HG02623 (cell line): ENCODE measurements around the gene SYNE1.
"Not testable (repeated sequence)": the region's sequence is repeated elsewhere in the genome, so short reads cannot be mapped to it uniquely, and the experiment has no call there.

Experiments used
- ATAC-seq: cut with Tn5 transposase; IDR thresholded peaks from one replicate; pipeline ENCODE4 v1.9.1; 2021; ENCODE audit warnings: moderate library complexity; ENCODE audit not compliant: unreplicated experiment

Gene SYNE1

DNA sequence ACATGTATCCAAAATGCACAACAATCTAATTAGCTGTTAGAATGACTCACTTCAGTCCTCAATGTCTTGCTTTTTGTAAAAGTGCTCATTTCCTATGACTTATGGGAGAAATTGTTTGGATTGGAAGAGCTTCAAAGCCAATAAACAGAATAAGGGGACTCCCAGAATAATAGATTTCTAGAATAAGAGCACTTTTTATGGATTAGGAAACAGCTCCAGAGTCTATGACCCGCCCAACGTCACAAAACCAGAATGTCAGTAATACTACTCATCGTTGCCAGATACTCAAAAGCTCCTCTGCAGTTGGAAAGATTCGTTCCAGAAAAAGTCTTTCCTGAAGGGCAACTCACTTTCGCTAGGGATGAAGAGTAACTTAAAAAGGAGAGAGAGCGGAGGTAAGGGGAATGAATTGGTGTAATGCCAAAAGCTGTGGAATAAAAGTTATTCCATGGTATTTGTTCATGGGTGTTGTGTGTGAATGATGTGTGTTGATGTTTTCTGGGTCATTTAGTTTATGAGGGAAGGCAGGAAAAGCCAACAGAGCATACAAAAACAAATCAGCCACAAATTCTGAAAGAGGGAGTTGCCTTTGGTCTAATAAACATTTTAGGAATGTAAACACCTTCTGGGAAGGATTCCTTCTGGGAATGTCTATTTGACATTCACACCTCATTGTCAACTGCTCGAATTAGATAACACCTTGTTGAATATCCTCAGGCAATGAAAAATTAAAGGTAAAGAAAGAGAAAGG lies 64.6 kb downstream of the SYNE1 start:
- no peak for ATAC-seq

DNA sequence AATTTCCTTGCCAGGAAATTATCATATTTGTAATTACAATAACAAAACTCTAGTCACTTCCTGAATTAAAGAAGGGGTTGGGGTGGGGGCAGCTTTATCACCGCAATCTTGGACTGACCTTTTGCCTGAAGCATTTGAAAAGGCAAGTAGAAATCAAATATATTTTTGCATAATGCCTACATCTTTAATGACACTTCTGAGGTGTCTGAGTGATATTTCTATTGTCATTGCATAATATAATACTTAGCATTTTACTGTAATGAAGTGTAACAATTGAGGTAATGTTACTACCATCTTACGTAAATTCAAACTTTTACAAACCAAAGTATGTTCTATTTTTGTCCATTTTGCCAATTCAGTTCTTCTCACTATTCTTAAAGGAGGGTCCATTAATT lies 65.2 kb downstream of the SYNE1 start:
- no peak for ATAC-seq

DNA sequence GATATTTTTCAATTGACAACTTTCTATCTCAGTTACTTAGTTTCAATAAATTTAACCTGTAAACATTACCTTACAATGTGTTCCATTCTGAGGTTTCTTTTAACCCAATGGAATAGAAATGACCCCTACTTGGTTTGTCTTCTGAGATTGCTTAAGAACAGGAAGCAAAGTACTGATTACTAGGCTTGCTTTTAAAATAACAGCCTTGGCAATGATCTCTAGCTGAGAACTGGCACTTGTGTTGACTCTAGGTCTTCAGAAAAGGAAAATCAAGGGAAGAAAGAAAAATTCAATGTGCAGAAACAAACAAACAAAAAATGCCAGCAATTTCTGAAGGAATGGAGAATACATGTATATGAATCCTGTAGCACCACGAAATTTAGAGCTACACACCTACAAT lies 66.1 kb downstream of the SYNE1 start:
- no peak for ATAC-seq

DNA sequence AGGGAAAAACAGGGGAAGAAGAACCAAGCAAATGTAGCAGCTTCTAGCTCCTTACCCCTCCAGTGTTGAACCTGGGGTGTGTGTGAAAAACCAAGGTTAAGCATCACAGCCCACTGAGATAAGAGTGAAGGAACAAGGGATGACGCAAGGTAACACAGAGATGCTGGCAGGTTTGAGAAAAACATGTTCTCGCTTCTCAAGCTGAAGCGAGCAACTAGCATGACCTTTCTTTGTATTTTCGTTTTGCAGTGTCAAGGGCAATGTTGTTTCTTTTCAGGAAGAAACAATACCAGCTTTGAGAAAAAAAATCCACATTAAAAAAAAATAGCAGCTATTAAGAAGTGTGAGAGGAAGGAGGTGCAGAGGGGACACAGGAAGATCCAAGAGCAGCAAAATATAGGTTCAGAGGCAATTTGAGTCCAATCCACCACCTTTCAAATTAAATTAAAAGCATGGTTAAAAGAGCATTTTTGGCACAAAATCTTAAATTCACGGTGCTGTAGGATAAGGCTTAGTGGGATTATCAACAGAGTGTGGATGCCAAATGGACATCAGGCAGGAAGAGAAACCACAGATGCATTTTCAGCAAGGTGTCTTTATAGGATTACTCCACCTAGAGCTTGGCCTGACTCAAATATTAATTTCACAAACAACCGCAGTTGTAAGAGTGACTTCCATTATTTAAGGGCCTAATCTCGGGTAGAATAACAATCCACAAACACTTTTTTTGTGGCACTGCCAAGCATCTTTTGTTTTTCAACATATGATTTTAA lies 70.9 kb downstream of the SYNE1 start:
- ATAC-seq, result no peak

DNA sequence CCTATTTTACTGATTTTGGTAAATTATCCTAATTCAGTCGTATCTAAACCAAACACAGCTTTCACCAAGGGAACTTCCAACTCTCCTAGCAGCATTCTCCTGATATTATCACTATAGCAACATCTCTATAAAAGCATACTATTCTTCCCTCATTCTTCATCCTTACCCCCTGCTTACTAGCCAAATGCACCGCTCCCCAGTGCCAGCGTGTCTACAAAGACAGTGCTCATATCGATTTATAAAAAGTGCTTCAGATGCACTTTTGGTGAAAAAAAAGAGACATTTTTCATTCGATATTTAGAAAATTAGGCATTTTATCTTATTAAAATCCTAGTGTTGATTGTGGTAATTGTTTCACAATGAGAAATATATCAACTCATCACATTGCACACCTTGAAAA lies 74.0 kb downstream of the SYNE1 start:
- ATAC-seq, result no peak

GRCh38 chr6:152558798-152559197 lies 78.4 kb downstream of the SYNE1 start:
- ATAC-seq, result not testable (repeated sequence)

- no peak for ATAC-seq
Measured at GRCh38 chr6:152557502-152557901, 79.7 kb downstream of the SYNE1 start.

DNA sequence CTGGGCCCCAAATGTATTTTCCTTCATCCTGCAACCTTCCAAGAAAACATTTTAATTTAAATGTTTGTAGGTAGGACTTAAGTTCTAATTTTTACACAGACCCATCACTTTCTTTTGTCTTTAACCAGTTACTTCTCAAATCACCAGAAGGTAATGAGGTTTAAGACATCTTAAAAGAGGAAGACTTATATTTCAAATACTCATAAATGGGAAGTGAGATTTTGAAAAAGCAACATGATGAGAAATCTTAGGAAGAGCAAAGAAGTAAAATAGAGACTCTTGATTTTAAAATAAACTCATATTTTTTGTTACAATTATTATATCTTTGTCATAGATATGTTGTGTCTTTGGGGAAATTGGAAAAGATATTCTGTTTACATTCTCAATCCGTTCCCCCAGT lies 82.3 kb downstream of the SYNE1 start:
- ATAC-seq, result no peak

- peak; percentile 98 for ATAC-seq
Measured at GRCh38 chr6:152552616-152553209, 84.4 kb downstream of the SYNE1 start.

- no peak for ATAC-seq
Measured at GRCh38 chr6:152543519-152543918, 93.6 kb downstream of the SYNE1 start.

GRCh38 chr6:152540381-152540780 lies 96.8 kb downstream of the SYNE1 start:
- no peak for ATAC-seq

GRCh38 chr6:152534541-152534940 lies 102.6 kb downstream of the SYNE1 start:
- ATAC-seq, result no peak

DNA sequence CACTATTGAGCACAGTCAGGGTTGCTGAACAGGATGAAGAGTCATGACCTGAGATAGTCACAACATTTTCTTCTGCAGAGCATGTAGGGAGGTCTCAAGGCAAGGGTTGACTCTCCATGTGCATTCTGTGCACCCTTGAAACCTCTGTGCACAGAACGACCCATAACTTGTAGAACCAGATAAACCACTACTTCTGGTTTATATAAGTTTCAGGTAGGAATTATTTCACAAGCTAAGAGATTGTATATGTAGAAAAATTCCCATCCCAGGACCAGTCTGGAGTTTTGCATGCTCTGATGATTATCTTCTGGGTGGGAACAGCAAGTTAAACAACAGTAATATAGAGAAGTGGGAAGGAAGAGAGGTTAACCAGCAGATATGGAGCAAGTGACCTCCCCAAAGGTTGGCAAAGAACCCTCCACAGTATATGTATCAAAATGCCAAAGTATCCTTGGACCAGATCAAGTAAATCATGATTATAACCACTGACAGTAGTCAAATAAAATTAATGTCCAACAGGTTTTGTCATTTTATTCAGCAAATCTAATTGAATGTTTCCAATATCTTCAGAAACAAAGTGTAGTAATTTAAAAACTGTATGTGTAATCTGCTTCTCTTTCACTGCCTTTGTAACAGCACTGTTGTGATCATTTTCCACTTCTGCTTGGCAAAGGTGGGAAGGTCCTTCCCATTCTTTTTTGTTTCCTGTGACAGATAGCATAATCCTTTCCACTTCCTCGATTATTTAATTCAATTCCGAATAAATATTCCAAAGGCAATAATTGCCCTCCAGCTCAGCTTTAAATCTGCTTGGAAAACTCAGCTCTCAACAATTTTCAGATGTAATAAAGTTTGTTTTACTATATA lies 104.4 kb downstream of the SYNE1 start:
- no peak for ATAC-seq

DNA sequence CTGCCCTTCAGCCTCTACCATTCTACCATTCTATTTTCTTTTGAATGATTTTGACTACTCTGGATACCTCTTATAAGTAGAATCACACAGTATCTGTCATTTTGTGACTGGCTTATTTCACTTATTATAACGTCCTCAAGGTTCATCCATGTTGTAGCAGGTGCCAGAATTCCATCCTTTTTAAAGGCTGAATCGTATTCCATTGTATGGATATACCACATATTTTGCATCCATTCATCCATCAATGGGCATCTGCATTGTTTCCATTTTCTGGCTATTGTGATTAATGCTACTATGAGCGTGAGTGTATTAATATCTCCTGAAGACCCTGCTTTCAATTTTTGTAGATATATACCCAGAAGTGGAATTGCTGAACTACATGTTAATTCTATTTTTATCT lies 105.5 kb downstream of the SYNE1 start:
- ATAC-seq, result no peak

DNA sequence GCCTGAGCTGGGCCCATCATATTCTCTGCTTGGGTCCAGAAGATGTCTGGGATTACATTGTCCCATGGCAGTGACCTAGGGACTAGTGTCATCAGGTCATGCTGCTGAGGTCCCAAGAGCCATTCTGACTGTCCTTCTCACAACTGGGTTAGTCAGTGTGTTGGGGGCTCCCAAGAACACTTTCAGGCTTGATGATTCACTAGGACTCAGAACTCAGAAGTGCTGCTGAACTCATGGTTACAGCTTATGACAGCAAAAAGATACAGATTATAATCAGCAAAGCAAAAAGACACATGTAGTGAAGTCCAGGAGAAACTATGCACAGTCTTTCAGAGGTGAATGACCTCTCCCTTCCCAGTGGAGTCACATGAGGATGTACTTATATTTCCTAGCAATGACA lies 107.8 kb downstream of the SYNE1 start:
- ATAC-seq, result no peak

DNA sequence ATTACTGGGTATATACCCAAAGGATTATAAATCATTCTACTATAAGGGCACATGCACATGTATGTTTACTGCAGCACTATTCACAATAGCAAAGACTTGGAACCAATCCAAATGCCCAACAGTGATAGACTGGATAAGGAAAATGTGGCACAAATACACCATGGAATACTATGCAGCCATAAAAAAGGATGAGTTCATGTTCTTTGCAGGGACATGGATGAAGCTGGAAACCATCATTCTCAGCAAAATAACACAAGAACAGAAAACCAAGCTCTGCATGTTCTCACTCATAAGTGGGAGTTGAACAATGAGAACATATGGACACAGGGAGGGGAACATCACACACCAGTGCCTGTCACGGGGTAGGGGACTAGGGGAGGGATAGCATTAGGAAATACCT lies 123.0 kb downstream of the SYNE1 start:
- ATAC-seq, result not testable (repeated sequence)

DNA sequence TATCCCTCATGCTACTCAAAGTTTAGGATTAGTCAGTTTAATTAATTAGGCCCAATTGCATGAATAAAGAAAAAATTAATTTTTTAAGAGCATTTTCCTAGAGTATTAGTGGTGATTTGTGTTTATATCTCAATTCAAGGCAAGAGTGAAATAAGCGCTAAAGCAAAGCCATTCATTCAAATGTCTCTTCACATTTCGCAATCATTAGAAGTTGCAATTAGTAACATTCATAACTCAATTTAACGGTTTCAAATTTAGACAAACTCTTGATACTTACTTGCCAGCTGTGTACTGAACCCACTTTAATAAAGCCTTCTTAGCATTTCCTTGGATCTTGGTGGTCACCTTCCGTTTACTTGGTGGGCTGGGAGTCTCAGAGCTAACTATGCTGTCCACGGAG lies 127.2 kb downstream of the SYNE1 start:
- ATAC-seq, result no peak

DNA sequence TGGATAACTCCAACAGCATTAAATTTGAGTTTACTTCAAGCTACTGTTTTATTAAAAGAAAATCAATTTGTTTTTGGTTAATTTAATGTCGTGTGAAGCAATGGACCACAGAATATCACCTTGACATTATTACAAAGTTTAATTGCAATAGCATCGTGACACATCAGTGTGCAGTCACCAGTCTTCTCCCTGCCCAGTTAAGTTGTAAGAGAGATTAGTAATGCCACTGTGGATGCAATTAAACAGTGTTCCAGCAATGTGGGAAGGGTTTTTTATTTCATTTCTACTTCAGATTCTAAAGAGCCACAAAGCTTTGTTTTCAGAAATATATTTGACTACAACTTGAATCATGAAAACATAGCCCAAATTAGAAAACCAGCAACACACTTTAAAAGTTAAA lies 128.7 kb downstream of the SYNE1 start:
- ATAC-seq, result no peak

- no peak for ATAC-seq
Measured at GRCh38 chr6:152503546-152503945, 133.6 kb downstream of the SYNE1 start.

DNA sequence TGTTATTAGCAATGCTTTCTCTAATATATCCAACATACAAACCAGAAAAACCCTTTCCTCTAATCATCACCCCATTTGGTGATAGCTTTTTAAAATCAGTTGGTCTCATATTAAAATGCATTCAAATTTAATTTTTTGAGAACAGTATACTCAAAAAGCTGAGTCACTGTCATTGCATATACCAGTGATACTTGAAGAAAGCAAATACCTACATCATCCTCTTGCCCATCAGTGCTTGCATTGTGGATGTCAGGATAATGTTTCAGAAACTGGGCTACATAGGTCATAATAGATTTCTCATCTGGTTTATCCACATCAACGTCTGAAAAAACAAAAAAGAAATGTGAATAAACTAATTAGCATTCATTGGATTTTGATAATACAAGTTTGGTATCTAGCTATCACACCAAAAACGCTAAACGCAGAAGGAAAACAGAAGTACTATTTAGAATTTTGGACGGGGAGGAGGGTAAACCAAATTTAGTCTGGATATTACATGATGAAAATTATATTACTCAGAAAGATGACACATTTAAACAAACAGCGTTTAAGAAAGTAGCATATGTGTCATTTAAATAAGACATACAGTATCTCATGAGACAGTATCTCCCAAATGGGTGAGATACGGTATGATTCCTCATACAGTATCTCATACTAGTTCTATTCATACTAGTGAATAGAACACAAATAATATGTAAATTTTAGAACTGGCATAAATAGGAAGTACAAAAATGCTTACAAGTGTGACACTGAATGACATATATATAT lies 134.6 kb downstream of the SYNE1 start:
- no peak for ATAC-seq
